HG03521 (cell line): Measurements from ENCODE around the gene ADCY10.

Experiments used
- ATAC-seq: cut with Tn5 transposase; IDR thresholded peaks from one replicate; pipeline ENCODE4 v1.9.1; 2021; ENCODE audit warnings: mild to moderate bottlenecking, moderate library complexity; ENCODE audit not compliant: unreplicated experiment

Gene ADCY10

DNA sequence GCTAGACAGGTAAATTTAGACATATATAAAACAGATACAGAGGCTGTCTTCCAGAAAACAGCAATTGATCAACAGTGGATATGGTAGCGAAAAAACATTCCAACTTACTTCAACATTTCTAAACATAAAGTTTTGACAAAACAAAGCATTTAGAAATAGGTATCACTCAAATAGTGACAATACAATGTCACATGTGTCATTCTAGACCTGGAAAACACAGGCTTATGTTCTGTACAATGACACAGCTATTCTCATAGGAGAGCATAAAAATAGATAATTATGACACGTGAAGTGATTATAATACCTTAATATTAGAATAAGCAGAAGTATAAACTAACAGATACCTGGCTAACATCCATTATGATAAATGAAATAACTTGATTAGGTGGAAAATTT, 14.5 kb upstream of the ADCY10 start:
- no peak for ATAC-seq

DNA sequence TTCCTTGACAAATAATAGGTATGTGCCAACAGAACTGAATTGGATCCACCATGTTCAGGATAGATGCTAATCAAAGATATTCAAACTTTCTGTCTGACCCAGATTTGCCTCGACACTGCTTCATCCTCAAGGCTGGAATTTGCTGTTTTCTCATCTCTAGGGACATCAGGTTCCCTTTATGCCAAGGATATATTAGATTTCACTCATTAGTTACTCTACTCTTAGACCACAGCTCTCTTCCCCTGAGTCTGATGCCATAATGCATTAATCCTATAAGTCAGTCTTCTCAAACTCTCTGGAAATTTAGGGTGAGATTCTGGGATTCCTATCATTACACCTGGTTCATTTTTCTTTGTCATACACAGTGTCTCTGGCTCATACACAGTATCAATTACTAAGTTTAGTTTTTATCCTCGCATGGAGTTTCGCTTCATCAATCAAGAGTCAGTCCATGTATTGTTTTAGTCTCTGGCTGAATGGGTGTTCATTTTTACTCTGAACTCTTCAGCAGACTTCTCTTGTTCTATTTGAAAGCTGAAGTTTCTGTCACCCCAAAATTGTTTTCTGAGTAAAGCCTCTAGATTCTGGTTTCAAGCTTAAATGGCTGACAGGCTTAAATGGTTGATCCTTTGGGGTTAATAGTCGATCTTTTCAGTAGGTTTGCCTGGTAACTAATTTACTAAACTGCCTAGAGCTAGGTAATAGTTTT, 13.3 kb upstream of the ADCY10 start:
- ATAC-seq = no peak

- no peak for ATAC-seq
Observed at GRCh38 chr1:167926486-167926997, 12.6 kb upstream of the ADCY10 start.

- no peak for ATAC-seq
Observed at GRCh38 chr1:167924543-167925231, 10.8 kb upstream of the ADCY10 start.

- ATAC-seq = no peak
Observed at GRCh38 chr1:167924102-167924501, 10.2 kb upstream of the ADCY10 start.

DNA sequence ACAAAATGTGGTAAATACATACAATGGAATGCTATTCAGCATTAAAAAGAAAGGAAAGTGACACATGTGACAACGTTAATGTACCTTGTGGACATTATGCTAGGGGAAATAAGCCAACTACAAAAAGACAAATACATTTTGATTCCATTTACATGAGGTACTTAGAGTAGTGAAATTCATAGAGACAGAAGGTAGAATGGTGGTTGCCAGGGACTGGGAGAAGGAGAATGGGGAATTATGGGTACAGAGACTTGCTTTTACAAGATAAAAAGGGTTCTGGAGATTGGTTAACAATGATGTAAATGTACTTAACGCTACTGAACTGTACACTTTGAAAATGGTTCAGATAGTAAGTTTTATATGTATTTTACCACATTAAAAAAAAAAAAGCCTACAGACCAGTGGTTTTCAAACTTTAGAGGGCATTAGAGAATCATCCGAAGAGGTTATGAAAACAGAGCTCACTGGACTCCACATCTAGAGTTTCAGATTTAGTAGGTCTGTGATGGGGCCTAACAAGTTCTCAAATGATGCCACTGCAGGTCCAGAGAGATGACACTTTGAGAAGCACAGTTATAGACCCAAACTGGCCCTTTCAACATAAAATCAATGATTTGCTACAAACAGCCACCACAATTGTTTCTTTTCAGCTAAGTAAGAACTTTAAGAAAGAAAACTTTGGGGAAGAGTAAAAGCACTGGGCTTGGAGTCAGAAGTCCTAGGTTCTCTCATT, 9.6 kb upstream of the ADCY10 start:
- ATAC-seq = no peak

DNA sequence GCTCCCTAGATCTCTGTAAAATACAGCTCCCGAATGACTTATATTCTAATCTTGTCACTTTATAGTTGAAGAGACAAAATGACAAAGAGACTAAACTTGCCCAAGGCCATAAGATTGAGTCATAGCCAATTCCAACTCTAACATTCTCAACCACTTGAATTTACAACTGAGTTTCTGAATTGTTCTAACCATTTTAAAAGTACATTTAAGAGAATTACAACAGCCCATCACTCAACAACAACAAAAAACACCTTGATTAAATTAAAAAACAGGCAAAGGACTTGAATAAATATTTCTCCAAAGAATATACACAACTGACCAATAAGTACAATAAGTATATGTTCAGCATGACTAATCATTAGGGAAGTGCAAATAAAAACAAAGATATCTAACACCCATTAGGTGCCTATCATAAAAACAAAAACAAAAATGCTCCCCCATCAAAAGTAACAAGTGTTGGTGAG, 8.7 kb upstream of the ADCY10 start:
- ATAC-seq = no peak

DNA sequence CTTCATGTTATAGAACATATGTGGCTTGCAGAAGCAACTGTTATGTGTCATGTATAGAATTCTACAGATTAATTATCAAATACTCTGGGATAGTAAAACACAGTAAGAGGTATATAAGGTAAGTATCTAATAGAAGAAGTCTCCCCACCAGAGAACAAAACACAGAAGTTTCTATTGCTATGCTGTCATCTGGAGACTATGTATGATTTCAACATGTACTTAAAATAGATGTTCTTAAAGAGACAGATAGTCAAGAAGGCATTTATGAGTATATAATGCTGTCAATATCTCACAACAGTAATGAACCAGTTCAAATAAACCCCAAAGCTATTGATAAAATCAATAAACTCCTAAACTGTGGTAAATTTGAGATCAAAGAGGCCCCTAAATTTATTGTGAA, 8.1 kb upstream of the ADCY10 start:
- no peak for ATAC-seq

DNA sequence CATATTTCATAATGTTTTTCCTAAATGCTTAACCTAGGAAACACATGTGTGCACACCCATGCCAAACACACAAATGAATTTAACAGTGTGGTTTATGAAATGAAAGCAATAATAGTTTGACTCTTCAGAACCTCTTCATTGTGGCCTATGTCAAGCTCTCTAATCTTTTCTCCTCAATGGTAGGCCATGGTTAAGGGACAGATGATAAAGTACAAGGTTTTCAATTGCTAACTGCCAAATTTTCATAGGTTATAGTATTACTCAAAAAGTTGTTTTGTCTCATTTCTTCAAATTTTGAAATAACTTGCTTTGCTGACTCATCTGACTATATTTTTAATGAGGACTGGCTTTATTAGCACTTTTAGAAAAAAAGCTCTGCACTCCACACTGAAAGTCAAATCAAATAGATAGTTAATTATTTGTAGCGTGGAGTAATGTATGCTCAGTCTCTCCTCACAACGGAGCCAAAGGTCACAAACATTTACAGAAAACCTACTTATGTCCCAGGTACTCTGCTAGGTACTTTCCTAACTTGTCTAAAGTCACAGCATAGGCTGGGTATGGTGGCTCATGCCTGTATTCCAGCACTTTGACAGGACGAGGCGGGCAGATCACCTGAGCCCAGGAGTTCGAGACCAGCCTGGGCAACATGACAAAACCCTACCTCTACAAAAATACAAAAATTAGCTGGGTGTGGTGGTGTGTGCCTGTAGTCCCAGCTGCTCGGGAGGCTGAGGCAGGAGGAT, 3.0 kb upstream of the ADCY10 start:
- ATAC-seq = no peak

GRCh38 chr1:167915569-167915968, 1.6 kb upstream of the ADCY10 start:
- ATAC-seq = no peak

DNA sequence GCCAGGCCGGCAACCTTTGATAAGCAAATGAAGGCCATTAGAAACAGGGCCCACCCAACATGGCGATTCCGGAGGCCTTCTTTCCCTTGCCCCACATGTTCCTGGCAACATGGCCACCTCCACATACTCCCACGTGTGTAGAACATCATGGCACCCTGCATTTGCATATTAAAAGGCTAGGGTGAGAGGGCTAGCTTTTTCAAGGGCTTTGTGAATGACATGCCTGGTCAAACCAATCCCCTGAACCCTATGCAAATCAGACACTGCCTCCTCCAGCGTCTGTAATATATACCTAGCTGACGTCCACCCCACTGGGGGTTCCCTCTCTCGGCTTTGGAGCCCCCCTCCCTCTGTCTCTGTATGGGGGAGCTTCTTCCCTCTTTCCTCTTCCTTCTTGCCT, 1.6 kb downstream of the ADCY10 start:
- ATAC-seq = no peak

DNA sequence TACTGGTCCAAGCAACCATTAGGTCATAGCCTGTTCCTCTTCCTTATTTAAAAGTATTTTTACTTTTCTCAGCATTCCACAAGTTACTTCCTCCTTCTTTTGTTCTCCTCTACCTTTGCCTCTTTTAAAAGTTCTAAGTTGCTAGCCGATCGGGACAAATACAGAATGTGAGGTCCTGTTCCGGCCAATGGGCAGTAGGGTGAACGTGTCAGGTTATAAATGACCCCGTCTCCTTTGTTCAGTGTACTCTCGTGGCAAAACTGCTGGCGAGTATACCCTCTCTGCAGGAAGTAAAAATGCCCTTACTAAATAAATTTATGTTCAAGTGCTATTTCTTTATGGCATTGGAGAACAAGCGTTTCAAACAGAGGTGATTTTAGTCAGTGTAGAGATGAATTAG, 2.5 kb downstream of the ADCY10 start:
- no peak for ATAC-seq

GRCh38 chr1:167910530-167910929, 3.4 kb downstream of the ADCY10 start:
- no peak for ATAC-seq

GRCh38 chr1:167909691-167910180, 4.2 kb downstream of the ADCY10 start:
- no peak for ATAC-seq

DNA sequence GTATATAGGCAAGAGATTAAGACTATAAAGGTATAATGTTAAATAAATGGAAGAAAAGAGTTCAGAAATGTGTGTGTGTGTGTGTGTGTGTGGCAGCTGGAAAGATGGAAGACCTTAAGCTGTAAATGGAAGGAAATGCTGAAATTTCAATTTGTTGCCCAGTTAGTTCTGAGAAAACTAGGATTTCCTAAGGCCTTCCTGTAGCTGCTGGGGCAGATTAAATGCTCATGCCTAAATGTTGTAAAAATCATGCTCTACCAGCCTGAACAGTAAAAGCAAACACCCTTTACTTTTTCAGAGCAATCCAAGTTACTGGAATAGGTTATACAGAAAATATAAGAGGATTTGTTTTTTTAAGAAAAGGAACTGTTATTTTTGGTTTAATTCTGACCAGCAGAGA, 8.3 kb downstream of the ADCY10 start:
- no peak for ATAC-seq

GRCh38 chr1:167905182-167905581, 8.8 kb downstream of the ADCY10 start:
- ATAC-seq = no peak

DNA sequence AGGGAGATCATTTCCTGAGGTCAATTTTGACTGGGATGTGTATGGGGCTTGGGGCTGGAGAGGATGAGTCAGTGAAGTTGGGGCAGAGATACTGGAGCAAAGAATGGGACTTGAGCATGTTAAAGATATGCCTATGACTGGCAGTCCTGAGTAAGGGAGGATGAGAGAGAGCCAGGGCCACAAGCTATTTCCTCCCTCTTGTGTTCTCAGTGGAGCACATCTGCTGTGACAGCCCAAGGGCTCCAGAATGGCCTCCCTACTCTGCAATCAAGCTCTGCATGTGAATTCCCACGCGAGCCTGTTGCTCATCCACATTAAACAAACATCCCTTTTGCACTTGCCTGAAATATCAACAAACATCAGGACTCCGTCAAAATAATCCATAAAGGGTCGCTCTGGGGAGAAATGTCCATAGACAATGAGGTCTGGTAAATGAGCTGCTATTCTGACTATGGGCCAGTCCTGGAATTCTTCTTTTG, 9.2 kb downstream of the ADCY10 start:
- ATAC-seq = no peak

DNA sequence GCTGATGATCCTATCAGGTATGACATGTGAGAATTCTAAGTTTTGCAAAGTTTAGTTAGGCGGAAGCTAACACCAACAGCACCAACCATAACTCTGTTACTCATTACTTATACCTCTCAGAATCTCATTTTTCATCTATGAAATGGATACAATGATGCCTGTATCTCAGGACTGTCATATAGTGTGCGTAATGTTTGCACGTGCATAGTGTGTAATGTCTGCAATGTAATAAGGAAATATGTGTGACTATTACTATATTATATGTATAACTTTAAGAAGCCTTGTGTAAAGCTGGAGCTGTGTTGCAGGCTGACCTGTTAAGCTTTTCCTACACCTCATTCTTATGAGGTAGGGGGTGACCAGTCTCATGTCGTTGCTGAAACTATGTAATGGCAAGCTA, 13.0 kb downstream of the ADCY10 start:
- no peak for ATAC-seq

DNA sequence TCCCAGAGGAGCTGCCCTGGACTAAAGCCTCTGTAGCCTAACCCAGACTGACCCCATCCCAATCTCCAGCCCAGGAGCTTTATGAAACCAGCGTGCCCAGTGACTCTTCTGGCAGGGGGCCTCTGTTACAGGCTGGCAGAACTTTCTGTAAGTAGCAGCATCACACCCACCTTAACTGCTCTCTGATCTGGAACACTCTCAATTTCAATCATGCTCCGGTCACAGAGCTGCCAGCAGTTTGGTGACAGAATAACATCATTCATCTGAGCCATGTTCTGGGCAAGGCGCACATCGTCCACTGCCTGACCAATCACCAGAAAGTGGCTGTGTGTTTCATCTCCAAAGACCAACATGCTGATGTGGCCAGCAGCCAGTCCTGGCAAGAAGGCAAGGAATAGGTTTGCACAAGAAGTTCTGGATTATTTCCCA, 14.7 kb downstream of the ADCY10 start:
- ATAC-seq = no peak

GRCh38 chr1:167898578-167899222, 15.2 kb downstream of the ADCY10 start:
- no peak for ATAC-seq
